ENCODE measurements around the gene BTN3A1.

DNA sequence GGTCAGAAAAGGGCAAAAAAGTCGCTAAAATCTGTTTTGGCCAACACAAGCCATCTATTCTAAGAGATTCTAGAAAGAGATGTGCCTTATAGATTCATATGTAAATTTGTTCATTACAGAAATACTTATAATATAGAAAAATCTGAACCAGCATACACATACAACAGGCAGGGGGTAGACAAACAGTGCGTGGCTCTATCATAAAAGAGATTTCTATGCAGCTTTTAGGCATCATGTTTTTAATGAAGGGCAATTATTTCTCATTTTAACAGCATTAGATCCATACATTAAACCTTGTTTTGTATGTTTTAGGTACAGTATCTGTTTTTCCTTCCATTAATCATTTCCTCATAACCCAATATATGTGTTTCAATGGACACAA, 38.9 kb downstream of the BTN3A1 start:
- TF ChIP-seq GATA2 (IDR thresholded peaks at IDR 0.05; ENCODE audit: low read depth, low read length) (no peak), GATA3 (IDR thresholded peaks at IDR 0.05; ENCODE audit: low read depth, low read length) (no peak)
